GM12865 (cell line): ENCODE results near the gene PRSS2.

Source experiments
- DNase-seq: peaks from one replicate; pipeline ENCODE4 v3.0.0; 2010; ENCODE audit warnings: low read depth
- H3K4me3 ChIP-seq: 2 replicates; pipeline ENCODE4 v1.5.1; 2011; ENCODE audit warnings: mild to moderate bottlenecking, low read depth, low read length, control low read depth
- TF ChIP-seq, protein P1 (sequence below): IDR thresholded peaks from 2 replicates; pipeline ENCODE4 v1.5.1; 2011; ENCODE audit warnings: low read length, control low read depth, low read depth, inconsistent platforms; ENCODE audit not compliant: insufficient read depth; ENCODE audit errors: missing control alignments

PRSS2 gene

DNA sequence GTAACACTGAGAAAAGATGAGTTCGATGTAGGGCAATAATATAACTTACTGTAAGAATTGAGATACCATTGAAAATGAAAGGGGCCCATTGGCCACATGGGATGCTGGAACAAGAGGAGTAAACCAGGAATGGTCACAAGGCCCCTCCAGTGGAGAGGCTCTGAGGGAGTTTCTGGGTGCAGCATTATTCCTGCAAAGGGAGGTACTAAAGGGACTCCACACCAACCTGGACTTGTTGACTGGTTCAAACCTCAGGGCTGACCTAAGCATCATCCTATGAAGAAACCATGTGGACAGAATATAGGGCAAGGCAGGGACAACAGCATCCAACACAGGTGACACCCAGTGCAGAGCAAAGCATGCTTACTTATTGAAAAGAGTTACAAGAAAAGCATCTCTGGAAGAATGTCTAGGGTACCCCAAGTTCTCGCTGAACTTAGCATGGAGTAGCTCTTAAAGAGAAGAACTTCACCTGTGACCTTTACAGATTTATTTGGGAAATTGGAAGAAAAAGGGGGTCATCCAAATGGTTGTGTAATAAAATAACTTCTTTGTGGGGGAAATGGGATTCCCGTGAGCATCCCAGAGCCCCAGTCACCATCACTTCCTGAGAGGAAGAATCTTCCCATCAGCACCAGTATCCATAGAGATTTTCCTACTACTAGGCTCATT is 34.7 kb downstream of the PRSS2 start:
- TF ChIP-seq, protein P1, sequence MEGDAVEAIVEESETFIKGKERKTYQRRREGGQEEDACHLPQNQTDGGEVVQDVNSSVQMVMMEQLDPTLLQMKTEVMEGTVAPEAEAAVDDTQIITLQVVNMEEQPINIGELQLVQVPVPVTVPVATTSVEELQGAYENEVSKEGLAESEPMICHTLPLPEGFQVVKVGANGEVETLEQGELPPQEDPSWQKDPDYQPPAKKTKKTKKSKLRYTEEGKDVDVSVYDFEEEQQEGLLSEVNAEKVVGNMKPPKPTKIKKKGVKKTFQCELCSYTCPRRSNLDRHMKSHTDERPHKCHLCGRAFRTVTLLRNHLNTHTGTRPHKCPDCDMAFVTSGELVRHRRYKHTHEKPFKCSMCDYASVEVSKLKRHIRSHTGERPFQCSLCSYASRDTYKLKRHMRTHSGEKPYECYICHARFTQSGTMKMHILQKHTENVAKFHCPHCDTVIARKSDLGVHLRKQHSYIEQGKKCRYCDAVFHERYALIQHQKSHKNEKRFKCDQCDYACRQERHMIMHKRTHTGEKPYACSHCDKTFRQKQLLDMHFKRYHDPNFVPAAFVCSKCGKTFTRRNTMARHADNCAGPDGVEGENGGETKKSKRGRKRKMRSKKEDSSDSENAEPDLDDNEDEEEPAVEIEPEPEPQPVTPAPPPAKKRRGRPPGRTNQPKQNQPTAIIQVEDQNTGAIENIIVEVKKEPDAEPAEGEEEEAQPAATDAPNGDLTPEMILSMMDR = no peak
- DNase-seq = no peak
- H3K4me3 ChIP-seq = no peak overlapping the region

DNA sequence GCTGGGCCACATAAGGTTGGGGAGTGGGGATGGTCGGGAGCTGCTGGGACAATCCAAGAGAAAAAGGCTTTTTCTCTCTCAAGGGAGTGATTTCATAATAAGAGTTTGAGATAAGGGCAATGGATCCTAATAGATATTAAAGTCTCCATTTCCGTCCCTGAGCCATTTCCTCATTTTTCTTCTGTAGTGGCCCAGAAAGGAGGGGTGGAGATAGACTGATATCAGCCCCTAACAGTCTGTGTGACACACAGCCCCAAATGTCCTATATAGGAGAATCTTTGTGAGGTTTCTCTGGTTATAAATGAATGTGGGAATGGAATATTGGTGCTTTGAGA is 35.2 kb downstream of the PRSS2 start:
- TF ChIP-seq, protein P1 = no peak
- no peak for DNase-seq
- no peak overlapping the region for H3K4me3 ChIP-seq

DNA sequence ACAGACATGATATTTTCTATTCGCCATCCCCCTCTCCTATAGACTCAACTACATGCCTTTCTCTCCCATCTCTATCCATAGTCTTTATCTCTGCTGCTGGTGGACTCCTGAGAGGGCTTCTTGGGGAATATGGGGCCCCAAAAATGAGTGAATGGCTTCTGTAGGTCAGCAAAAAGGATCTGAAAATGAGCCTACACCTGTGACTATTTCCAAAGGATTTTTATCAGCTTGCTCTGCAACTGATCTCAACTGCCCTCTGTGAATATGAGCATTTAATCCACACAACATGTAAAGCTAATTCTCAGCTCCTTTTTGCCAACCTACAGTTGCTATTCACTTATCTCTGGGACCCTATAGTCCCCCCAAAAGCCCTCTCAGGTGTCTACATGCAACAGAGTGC is 36.2 kb downstream of the PRSS2 start:
- no peak for DNase-seq
- TF ChIP-seq, protein P1 = no peak
- no peak overlapping the region for H3K4me3 ChIP-seq

DNA sequence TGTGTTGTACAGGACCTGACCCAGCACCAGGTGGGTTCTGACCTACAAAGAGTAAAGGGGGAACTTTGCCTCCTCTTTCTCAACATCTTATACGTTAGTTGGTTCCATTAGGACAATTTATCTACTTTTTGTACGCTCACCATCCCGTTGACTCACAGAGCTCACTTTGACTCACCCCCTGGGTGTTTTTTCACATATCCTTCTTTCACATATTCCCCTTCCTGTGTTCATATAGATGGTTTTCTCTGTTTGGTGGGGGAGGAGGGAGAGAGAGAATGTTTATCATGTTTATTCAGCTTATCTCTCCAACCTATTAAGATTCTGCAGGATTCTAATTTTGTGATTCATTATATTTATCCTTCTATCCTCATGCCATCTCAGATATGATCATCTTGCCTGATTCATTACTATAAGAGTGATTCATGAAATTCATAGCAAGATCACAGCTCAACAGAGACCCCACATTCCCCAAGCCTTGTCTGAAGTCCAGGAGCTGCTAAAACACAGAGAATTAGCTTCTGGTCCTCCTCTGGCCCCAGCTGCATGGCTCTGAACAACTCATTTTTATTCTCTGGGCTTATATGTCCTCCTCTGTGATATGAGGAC is 37.2 kb downstream of the PRSS2 start:
- H3K4me3 ChIP-seq = no peak overlapping the region; the same call in 1 of the 2 replicates
- TF ChIP-seq, protein P1 = no peak
- DNase-seq = peak; percentile 85

- no peak for DNase-seq
- TF ChIP-seq, protein P1 = no peak
- no peak overlapping the region for H3K4me3 ChIP-seq
These were observed 37.7 kb downstream of the PRSS2 start for GRCh38 chr7:142808461-142808801.

- DNase-seq = peak; percentile 98
- no peak overlapping the region; the same call in 1 of the 2 replicates for H3K4me3 ChIP-seq
- TF ChIP-seq, protein P1 = no peak
These were observed 38.2 kb downstream of the PRSS2 start for GRCh38 chr7:142808802-142809583.

GRCh38 chr7:142809671-142810070 is 38.9 kb downstream of the PRSS2 start:
- TF ChIP-seq, protein P1 = no peak
- peak; percentile 52 for DNase-seq
- H3K4me3 ChIP-seq = no peak overlapping the region; the same call in 1 of the 2 replicates
